Mucosa of descending colon (tissue), 3 donors: Measurements from ENCODE around the gene CFAP99. TPM values are rescaled to one million over a fixed set of nuclear protein-coding genes. Genes with fewer than 3 reads are reported as not detected.

ENCODE experiments used
- ATAC-seq: fragments of 200-7000 bp; cut with Tn5 transposase; one replicate; pipeline ENCODE4 v1.9.1; 2020; ENCODE audit warnings: mild to moderate bottlenecking, moderate library complexity
- DNase-seq, 3 donors: peaks; one replicate each; pipeline ENCODE4 v3.0.0-alpha.2; 2020
- H3K36me3 ChIP-seq: fragments of 200-600 bp; one replicate; pipeline ENCODE4 v1.8.0; 2021; ENCODE audit warnings: low read depth, mild to moderate bottlenecking
- H3K4me1 ChIP-seq: fragments of 200-600 bp; one replicate; pipeline ENCODE4 v1.8.0; 2021; ENCODE audit warnings: low read depth, mild to moderate bottlenecking
- H3K4me3 ChIP-seq: fragments of 200-600 bp; one replicate; pipeline ENCODE4 v1.8.0; 2021; ENCODE audit warnings: mild to moderate bottlenecking
- H3K9me3 ChIP-seq: fragments of 200-600 bp; one replicate; pipeline ENCODE4 v1.8.0; 2021; ENCODE audit warnings: mild to moderate bottlenecking
- intact Hi-C, 2 donors: fragments of 100-400 bp; cut with DNase I in 1 of 2; cut with micrococcal nuclease in 1 of 2; formaldehyde crosslinking; loops; one replicate each; pipeline versions ENCODE4 v1.11.0 to v1.11.1; 2022; cut with DNase I, micrococcal nuclease
- total RNA-seq, 3 donors: library from RNA; stranded (reverse); fragmentation: NEBNext Ultra II Directional in 2 of 3; extraction: Animal tissue kit (Norgen Biotek cat#: 25700) in 2 of 3; gene quantifications; one replicate each; pipeline versions ENCODE4 v1.2.1 to v1.2.4, GENCODE V29; 2021 to 2023
- TF ChIP-seq, protein P1 (sequence below): fragments of 200-600 bp; IDR thresholded peaks from one replicate; pipeline ENCODE4 v1.8.0; 2022; ENCODE audit warnings: antibody characterized with exemption, mild to moderate bottlenecking
- donor health status: DM: no; HTN: no; CAD: no; lungs with moderate emphysema.
- donor health status: DM: no; HTN: no; CAD: no.
- donor health status: DM: no; HTN: yes; CAD: no.

CFAP99 gene
- total RNA-seq, 3 donors from 2014 or later = 1.2 to 1.3 (median 1.2) TPM

DNA sequence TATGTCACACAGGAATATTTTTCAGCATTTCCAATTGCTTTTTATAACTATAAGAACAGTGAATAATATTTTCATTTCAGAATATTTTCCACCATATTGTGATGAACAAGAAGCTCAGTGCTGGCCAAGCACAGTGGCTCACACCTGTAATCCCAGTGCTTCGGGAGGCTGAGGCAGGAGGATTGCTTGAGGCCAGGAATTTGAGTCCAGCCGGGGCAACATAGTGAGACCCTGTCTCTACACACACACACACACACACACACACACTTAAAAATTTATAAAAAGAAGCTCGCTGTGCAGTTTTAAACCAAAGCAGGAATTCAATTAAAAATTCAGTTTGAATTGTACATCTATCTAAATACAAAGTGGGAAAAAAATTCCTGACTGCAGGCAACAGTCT lies 3.5 kb upstream of the CFAP99 start:
- DNase-seq (no peak), ATAC-seq (no peak)
- TF ChIP-seq, protein P1, sequence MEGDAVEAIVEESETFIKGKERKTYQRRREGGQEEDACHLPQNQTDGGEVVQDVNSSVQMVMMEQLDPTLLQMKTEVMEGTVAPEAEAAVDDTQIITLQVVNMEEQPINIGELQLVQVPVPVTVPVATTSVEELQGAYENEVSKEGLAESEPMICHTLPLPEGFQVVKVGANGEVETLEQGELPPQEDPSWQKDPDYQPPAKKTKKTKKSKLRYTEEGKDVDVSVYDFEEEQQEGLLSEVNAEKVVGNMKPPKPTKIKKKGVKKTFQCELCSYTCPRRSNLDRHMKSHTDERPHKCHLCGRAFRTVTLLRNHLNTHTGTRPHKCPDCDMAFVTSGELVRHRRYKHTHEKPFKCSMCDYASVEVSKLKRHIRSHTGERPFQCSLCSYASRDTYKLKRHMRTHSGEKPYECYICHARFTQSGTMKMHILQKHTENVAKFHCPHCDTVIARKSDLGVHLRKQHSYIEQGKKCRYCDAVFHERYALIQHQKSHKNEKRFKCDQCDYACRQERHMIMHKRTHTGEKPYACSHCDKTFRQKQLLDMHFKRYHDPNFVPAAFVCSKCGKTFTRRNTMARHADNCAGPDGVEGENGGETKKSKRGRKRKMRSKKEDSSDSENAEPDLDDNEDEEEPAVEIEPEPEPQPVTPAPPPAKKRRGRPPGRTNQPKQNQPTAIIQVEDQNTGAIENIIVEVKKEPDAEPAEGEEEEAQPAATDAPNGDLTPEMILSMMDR = no peak
- no peaks in the 10 kb centered on the region for H3K9me3 ChIP-seq
- intact Hi-C loops = no loop called here
- H3K4me3 ChIP-seq = no peak overlapping the region
- H3K36me3 ChIP-seq = no peaks in the 10 kb centered on the region
- peaks cover 42% of the 10 kb centered on the region for H3K4me1 ChIP-seq

DNA sequence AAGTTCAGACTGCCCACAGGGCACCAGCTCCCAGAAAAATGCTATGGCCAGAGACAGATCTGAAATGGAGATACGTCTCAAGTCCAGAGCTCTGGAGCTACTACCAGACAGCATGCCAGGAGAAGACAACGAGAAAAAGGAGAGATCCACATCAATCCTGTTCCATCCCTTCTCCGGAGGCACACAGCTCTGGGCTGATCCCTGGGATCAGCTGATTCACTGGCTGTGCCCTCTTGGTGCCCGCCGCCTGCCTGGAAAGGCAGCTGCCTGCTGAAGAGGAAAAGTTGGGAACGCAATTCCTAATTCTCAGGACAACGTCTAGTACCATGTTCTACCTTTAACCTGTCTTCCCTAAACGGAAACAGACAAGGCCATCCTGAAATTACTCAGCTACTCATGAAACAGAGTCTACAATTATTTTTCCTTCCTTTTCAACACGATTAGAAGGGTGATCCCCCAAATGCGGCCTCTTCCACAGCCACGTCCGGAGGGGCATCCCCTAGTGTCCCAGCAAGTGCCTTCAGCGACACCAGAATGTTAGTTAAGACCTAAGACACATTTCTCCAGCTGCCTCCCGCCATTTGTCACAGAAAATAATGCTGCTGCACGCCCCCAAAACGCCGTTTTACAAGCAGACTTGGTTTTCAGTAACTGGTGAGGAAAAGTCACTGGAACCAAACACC lies 2.7 kb upstream of the CFAP99 start:
- intact Hi-C loops = no loop called here
- Histone ChIP-seq H3K36me3 (no peaks in the 10 kb centered on the region), H3K4me1 (peaks cover 39% of the 10 kb centered on the region), H3K9me3 (no peaks in the 10 kb centered on the region), H3K4me3 (no peak overlapping the region)
- DNase-seq (no peak), ATAC-seq (no peak)
- TF ChIP-seq, protein P1 = no peak

DNA sequence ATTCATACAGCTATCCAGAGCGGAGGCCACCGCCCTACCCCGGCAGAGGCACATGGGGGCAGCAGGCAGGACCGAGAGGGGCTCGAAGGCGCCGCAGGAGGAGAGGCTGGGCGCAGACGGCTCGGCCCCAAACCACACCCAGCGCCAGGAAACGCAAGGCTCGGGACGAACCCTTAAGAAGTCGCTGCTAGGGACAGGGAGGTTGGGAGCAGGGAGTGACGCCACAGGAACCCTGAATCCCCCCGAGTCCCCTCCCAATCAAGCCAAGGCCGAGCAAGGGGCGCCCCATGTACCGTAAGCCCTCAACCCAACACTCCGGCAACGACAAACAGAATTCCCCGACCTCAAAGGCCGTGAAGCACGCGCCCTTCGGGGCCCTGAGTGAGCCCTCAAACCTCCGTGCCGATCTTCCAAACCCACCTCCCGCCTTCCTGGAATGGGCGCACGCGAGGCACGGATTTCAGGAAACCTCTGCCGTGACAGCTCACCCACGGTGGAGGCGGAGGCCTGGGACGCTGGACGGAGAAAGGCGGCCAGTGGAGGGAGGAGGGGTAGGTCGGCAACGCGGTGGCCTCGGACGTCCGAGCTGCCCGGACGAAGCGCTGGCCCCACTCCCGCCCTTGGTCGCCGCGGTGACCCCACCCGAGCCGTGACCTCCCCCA lies 2.1 kb upstream of the CFAP99 start:
- ATAC-seq (no peak), DNase-seq (peak; percentile 70 to 73 (median 71))
- intact Hi-C loops = no loop called here
- peaks cover 35% of the 10 kb centered on the region for H3K4me1 ChIP-seq
- TF ChIP-seq, protein P1 = no peak
- peak overlapping the region; percentile 24 for H3K4me3 ChIP-seq
- H3K9me3 ChIP-seq = no peaks in the 10 kb centered on the region
- no peaks in the 10 kb centered on the region for H3K36me3 ChIP-seq

DNA sequence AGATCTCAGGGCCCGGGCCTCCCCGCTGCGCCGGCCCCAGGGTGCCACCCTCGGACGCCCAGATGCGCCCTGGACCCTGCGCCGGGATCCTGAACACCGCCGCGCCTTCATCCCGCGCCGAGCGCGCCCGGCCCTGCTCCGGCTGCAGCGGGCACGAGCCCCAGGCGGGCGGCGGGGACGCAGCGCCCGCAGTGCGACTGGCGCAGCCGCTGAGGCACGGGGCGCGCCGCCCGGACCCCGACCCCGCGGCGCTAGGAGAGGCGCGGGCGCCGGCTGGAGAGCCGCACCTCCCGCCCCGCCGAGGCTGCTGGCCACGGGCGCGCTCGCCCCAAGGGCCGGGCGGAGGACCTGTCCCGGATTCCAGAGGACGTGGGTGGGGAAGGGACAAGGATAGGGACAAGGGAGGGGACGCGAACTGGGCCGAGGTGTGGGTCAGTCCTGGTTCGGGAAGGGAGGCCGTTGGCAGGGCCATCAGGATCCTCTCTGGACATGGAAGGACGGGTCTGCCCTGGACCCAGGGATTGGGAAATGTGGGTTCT lies 1.5 kb upstream of the CFAP99 start:
- ATAC-seq (no peak), DNase-seq (peak in 1 of 3 donors; percentile 65)
- H3K9me3 ChIP-seq = no peaks in the 10 kb centered on the region
- H3K36me3 ChIP-seq = no peaks in the 10 kb centered on the region
- intact Hi-C loops = no loop called here
- peak overlapping the region; percentile 24 for H3K4me3 ChIP-seq
- H3K4me1 ChIP-seq = peaks cover 29% of the 10 kb centered on the region
- TF ChIP-seq, protein P1 = no peak

DNA sequence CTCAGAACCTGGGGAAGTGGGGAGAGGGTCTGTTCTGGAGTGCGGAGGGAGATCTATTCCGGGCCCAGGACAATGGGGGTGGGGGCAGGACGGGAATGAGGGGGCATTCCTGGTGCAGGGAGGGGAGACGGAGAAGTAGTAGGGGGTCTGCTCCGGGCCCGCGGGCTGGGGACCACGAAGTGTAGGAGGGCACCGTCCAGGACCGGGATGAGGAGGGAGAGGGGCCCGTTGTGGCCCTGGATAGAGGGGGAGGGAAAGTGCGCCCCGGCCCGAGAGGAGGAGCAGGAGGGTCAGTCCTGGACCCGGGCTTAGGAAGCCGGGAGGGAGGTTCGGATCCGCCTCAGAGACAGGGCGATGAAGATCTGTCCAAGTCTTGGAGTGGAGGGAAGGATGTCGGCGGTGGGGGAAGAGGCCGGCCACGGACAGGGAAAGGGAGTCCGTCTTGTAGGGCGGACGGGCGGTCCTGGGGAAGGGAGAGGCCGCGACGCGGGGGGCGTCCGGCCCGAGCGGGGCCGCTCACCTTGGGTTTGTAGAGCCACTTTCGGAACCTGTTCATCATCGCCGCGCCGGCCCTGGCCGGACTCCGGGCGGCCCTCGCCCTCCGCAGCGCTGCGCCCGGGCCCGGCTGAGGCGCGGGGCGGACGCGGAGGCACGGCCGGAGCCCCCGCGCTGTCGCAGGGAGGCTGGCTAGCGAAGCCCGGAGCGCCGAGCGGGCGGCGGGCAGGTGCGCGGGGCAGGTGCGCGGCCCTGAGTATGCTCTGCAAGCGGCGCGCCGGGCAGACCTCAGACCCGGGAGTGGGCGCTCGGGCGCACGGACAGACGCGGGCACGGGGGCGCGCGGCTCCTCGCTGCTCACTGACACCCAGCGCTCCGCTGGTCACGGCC lies 748 bp upstream of the CFAP99 start, which contains the start of gene ZFYVE28:
TSS of gene ZFYVE28 (minus strand) at position 881 of the 885 bp plus-strand sequence. CDS start at position 559, 322 bp downstream.
- DNase-seq (peak in 2 of 3 donors; percentile 48 to 64), ATAC-seq (peak; percentile 1)
- intact Hi-C loops = no loop called here
- Histone ChIP-seq H3K4me3 (peak within 1 kb of the TSS; percentile 61), H3K36me3 (no peaks in the 10 kb centered on the region), H3K9me3 (no peaks in the 10 kb centered on the region), H3K4me1 (peaks cover 27% of the 10 kb centered on the region)
- TF ChIP-seq, protein P1 = no peak
